Cardiac muscle cell (in vitro differentiated cells and primary cell): ENCODE data around the gene BIK. TPM values are rescaled to one million over a fixed set of nuclear protein-coding genes. Genes with fewer than 3 reads are reported as not detected.
A peak's percentile ranks its signal among the peaks of the same experiment; 100 is the strongest.

Experiments
- DNase-seq, 2 donors: peaks; one replicate each; pipeline versions ENCODE4 v3.0.0 to v3.0.0-alpha.2; 2010 to 2017; ENCODE audit warnings: low read depth in 1 of 2, low spot score in 1 of 2
- H3K27ac ChIP-seq: fragments of 200-600 bp; sonication (generic); 2 replicates; pipeline ENCODE4 v1.5.1; 2016
- H3K27me3 ChIP-seq: fragments of 200-600 bp; sonication (generic); 2 replicates; pipeline ENCODE4 v1.6.0; 2016; ENCODE audit warnings: control low read depth
- H3K36me3 ChIP-seq: fragments of 200-600 bp; sonication (generic); 2 replicates; pipeline ENCODE4 v1.5.1; 2016; ENCODE audit warnings: control low read depth
- H3K4me1 ChIP-seq: fragments of 200-600 bp; sonication (generic); 2 replicates; pipeline ENCODE4 v1.8.1; 2017; ENCODE audit warnings: low read depth, mild to moderate bottlenecking, mixed run types
- H3K4me3 ChIP-seq: fragments of 200-600 bp; sonication (generic); 2 replicates; pipeline ENCODE4 v1.5.1; 2016; ENCODE audit warnings: mild to moderate bottlenecking
- H3K9me3 ChIP-seq: fragments of 200-600 bp; sonication (generic); 2 replicates; pipeline ENCODE4 v1.5.1; 2017; ENCODE audit warnings: low read depth, mild to moderate bottlenecking, control low read depth
- CTCF ChIP-seq: IDR thresholded peaks from 2 replicates; pipeline ENCODE4 v1.5.1; 2012; ENCODE audit warnings: low read depth, mild to moderate bottlenecking, low read length
- polyA plus RNA-seq: library from polyadenylated mRNA; unstranded; fragments of >200 nt; fragmentation: Nextera tagmentation; extraction: Ambion mirVana; gene quantifications from 2 replicates; pipeline ENCODE4 v1.2.1, GENCODE V29; 2016
- total RNA-seq: library from RNA; depleted of rRNA; stranded (reverse); fragments of >200 nt; gene quantifications from 2 replicates; pipeline ENCODE4 v1.2.3, GENCODE V29; 2016

BIK gene
- total and polyA plus RNA-seq, 2 experiments from 2014 or later: 34.6 to 41.7 TPM

- TF ChIP-seq CTCF: no peak
- Histone ChIP-seq H3K27me3 (peaks cover 11% of the 10 kb centered on the region), H3K4me1 (no peaks in the 10 kb centered on the region), H3K4me3 (peak overlapping the region; percentile 36), H3K27ac (no peak overlapping the region), H3K9me3 (no peaks in the 10 kb centered on the region), H3K36me3 (no peaks in the 10 kb centered on the region)
- DNase-seq: no peak
These were observed 40.2 kb downstream of the BIK start for GRCh38 chr22:43150731-43151206.

GRCh38 chr22:43151251-43152002, 40.9 kb downstream of the BIK start, which contains the start of gene TSPO:
TSS of gene TSPO (plus strand) at chr22:43151559. CDS start at chr22:43159239, 7,680 bp downstream.
- H3K27me3 ChIP-seq: peaks cover 11% of the 10 kb centered on the region
- no peaks in the 10 kb centered on the region for H3K9me3 ChIP-seq
- no peaks in the 10 kb centered on the region for H3K36me3 ChIP-seq
- peak within 1 kb of the TSS; percentile 36 for H3K4me3 ChIP-seq
- DNase-seq: peak; percentile 57 to 59
- no peak for TF ChIP-seq CTCF
- no peaks in the 10 kb centered on the region for H3K4me1 ChIP-seq
- no peak within 1 kb of the TSS for H3K27ac ChIP-seq

GRCh38 chr22:43152003-43152356, 41.4 kb downstream of the BIK start:
- Histone ChIP-seq H3K36me3 (no peaks in the 10 kb centered on the region), H3K9me3 (no peaks in the 10 kb centered on the region), H3K4me1 (no peaks in the 10 kb centered on the region), H3K27me3 (peaks cover 11% of the 10 kb centered on the region), H3K27ac (no peak overlapping the region), H3K4me3 (peak overlapping the region; percentile 36)
- DNase-seq: no peak
- TF ChIP-seq CTCF: no peak

GRCh38 chr22:43152357-43153071, 42.0 kb downstream of the BIK start:
- no peak for TF ChIP-seq CTCF
- peak in 1 of 2 donors; percentile 48 for DNase-seq
- Histone ChIP-seq H3K36me3 (no peaks in the 10 kb centered on the region), H3K9me3 (no peaks in the 10 kb centered on the region), H3K4me1 (no peaks in the 10 kb centered on the region), H3K27ac (no peak overlapping the region), H3K27me3 (peaks cover 11% of the 10 kb centered on the region), H3K4me3 (no peak overlapping the region)

- Histone ChIP-seq H3K27me3 (peaks cover 8% of the 10 kb centered on the region), H3K36me3 (no peaks in the 10 kb centered on the region), H3K27ac (no peak overlapping the region), H3K4me3 (no peak overlapping the region), H3K9me3 (no peaks in the 10 kb centered on the region), H3K4me1 (no peaks in the 10 kb centered on the region)
- DNase-seq: no peak
- TF ChIP-seq CTCF: no peak
These were observed 43.3 kb downstream of the BIK start for GRCh38 chr22:43153899-43154298.
